HepG2 (cell line): Measurements from ENCODE around the gene CDHR5. TPM values are rescaled to one million over a fixed set of nuclear protein-coding genes. Genes with fewer than 3 reads are reported as not detected.

Source experiments
- ATAC-seq: fragments of 200-7000 bp; cut with Tn5 transposase; 3 replicates; pipeline ENCODE4 v1.9.1; 2020; ENCODE audit warnings: mild to moderate bottlenecking, moderate library complexity
- BruUV-seq: library from RNA; stranded (reverse); fragments of 400-500 nt; replicated peaks from 2 replicates; lab custom pipeline; 2021; lab: Mats Ljungman, UMichigan
- CTCF ChIA-PET: fragments of 300-600 bp; formaldehyde crosslinking; extraction: SDS; loops from one replicate; lab custom pipeline; 2021; ENCODE audit warnings: low total read pairs, inconsistent platforms, low intra/inter-chr PET ratio; lab: Yijun Ruan, JAX
- POLR2A ChIA-PET: fragments of 350-600 bp; sonication (Branson Sonifier 250); formaldehyde crosslinking; loops from one replicate; lab custom pipeline; 2020; ENCODE audit warnings: antibody characterized with exemption, inconsistent platforms; lab: Yijun Ruan, JAX
- DNase-seq: peaks from one replicate; pipeline ENCODE4 v3.0.0-alpha.2; 2015; ENCODE audit warnings: low spot score
- FAIRE-seq: peaks from 3 replicates; lab custom pipeline; 2011; peaks lifted over from hg19 to GRCh38; lab: Jason Lieb, UNC
- H2AFZ ChIP-seq: one replicate; pipeline ENCODE4 v1.6.1; 2011; ENCODE audit warnings: low read length, inconsistent platforms
- H3K27ac ChIP-seq: fragments of 300-600 bp; 3 replicates; pipeline ENCODE4 v1.8.0; 2011; ENCODE audit warnings: mixed run types, mild to moderate bottlenecking, mixed read lengths, low read length, inconsistent platforms; ENCODE audit not compliant: insufficient read depth; ENCODE audit errors: extremely low read length
- H3K27me3 ChIP-seq, 2 experiments: fragments of 200-600 bp in 1 of 2; 2 replicates in 1 of 2; 3 replicates in 1 of 2; pipeline versions ENCODE4 v1.6.0 to v1.8.0; 2011; ENCODE audit warnings: low read length in 2 of 2, mild to moderate bottlenecking in 2 of 2, moderate library complexity in 2 of 2, inconsistent platforms in 1 of 2; ENCODE audit not compliant: insufficient read depth in 2 of 2, control insufficient read depth in 1 of 2
- H3K36me3 ChIP-seq, 2 experiments: fragments of 200-600 bp in 1 of 2; replicated peaks in 1 of 2; 2 replicates in 1 of 2; 3 replicates in 1 of 2; pipeline versions ENCODE4 v1.5.1 to v1.8.0; 2011; ENCODE audit warnings: low read length in 2 of 2, inconsistent platforms in 1 of 2; ENCODE audit not compliant: insufficient read depth in 2 of 2, control insufficient read depth in 1 of 2
- H3K4me1 ChIP-seq: 2 replicates; pipeline ENCODE4 v1.5.1; 2012; ENCODE audit warnings: low read length, inconsistent platforms; ENCODE audit not compliant: insufficient read depth
- H3K4me2 ChIP-seq: 2 replicates; pipeline ENCODE4 v1.6.0; 2011; ENCODE audit warnings: low read depth, low read length, inconsistent platforms
- H3K4me3 ChIP-seq, 3 experiments: fragments of 200-600 bp in 1 of 3; sonication (generic), shearing (Covaris generic) in 1 of 3; replicated peaks in 1 of 3; 2 replicates each; pipeline ENCODE4 v1.5.1; 2011 to 2016; ENCODE audit warnings: low read length in 3 of 3, inconsistent platforms in 2 of 3, low read depth in 2 of 3, mild to moderate bottlenecking in 2 of 3, control low read depth in 1 of 3, mixed read lengths in 1 of 3; ENCODE audit not compliant: insufficient read depth in 1 of 3
- H3K79me2 ChIP-seq: one replicate; pipeline ENCODE4 v1.6.1; 2011; ENCODE audit warnings: low read length, inconsistent platforms; ENCODE audit not compliant: insufficient read depth
- H3K9ac ChIP-seq: 2 replicates; pipeline ENCODE4 v1.6.0; 2011; ENCODE audit warnings: mild to moderate bottlenecking, low read depth, low read length, inconsistent platforms; ENCODE audit not compliant: insufficient read depth
- H3K9me3 ChIP-seq: 2 replicates; pipeline ENCODE4 v1.5.1; 2012; ENCODE audit warnings: mild to moderate bottlenecking, low read length
- H4K20me1 ChIP-seq: 2 replicates; pipeline ENCODE4 v1.6.0; 2011; ENCODE audit warnings: inconsistent platforms, mild to moderate bottlenecking, low read length, moderate library complexity; ENCODE audit not compliant: insufficient read depth
- GABPB1 ChIP-seq: IDR thresholded peaks from 2 replicates; pipeline ENCODE4 v1.6.1; 2016; ENCODE audit warnings: mild to moderate bottlenecking, missing genetic modification reagents, moderate library complexity, missing compliant biosample characterization
- HES4 ChIP-seq: sonication (generic); formaldehyde crosslinking; IDR thresholded peaks from 2 replicates; pipeline ENCODE4 v1.9.0; 2021; ENCODE audit warnings: mild to moderate bottlenecking, missing genetic modification reagents, borderline replicate concordance
- IRX3 ChIP-seq: sonication (generic); formaldehyde crosslinking; IDR thresholded peaks from 2 replicates; pipeline ENCODE4 v1.8.1; 2023; ENCODE audit warnings: mild to moderate bottlenecking, low read depth, missing genetic modification reagents, borderline replicate concordance
- JARID2 ChIP-seq: sonication (generic); formaldehyde crosslinking; IDR thresholded peaks from 2 replicates; pipeline ENCODE4 v1.8.1; 2023; ENCODE audit warnings: missing genetic modification reagents, inconsistent platforms; ENCODE audit not compliant: insufficient replicate concordance
- KMT2A ChIP-seq: sonication (generic); formaldehyde crosslinking; IDR thresholded peaks from 2 replicates; pipeline ENCODE4 v1.4.0; 2020; ENCODE audit warnings: missing genetic modification reagents
- MAFF ChIP-seq: IDR thresholded peaks from 2 replicates; pipeline ENCODE4 v1.6.1; 2011; ENCODE audit warnings: low read depth, low read length, improper control_type of control experiment
- MEIS2 ChIP-seq: sonication (generic); formaldehyde crosslinking; IDR thresholded peaks from 2 replicates; pipeline ENCODE4 v1.9.0; 2021; ENCODE audit warnings: mild to moderate bottlenecking, missing genetic modification reagents
- PRDM10 ChIP-seq: sonication (generic); formaldehyde crosslinking; IDR thresholded peaks from 2 replicates; pipeline ENCODE4 v1.4.0; 2020; ENCODE audit warnings: low read depth, missing genetic modification reagents
- SNAI1 ChIP-seq: sonication (generic); formaldehyde crosslinking; IDR thresholded peaks from 2 replicates; pipeline ENCODE4 v1.5.0; 2020; ENCODE audit warnings: mild to moderate bottlenecking, missing genetic modification reagents, borderline replicate concordance
- TGIF2 ChIP-seq: IDR thresholded peaks from 2 replicates; pipeline ENCODE4 v1.6.1; 2016; ENCODE audit warnings: control low read depth, missing compliant biosample characterization
- ZC3H4 ChIP-seq: sonication (generic); formaldehyde crosslinking; IDR thresholded peaks from 2 replicates; pipeline ENCODE4 v1.4.0; 2020; ENCODE audit warnings: missing genetic modification reagents, borderline replicate concordance
- ZNF446 ChIP-seq: sonication (generic); formaldehyde crosslinking; IDR thresholded peaks from 2 replicates; pipeline ENCODE4 v1.5.0; 2020; ENCODE audit warnings: mild to moderate bottlenecking, missing genetic modification reagents
- ZNF550 ChIP-seq: sonication (generic); formaldehyde crosslinking; IDR thresholded peaks from 2 replicates; pipeline ENCODE4 v1.4.0; 2020; ENCODE audit warnings: mild to moderate bottlenecking, missing genetic modification reagents, borderline replicate concordance
- ZNF563 ChIP-seq: sonication (generic); formaldehyde crosslinking; IDR thresholded peaks from 2 replicates; pipeline ENCODE4 v1.8.0; 2022; ENCODE audit warnings: mild to moderate bottlenecking, moderate library complexity, missing genetic modification reagents
- ZNF660 ChIP-seq: sonication (generic); formaldehyde crosslinking; IDR thresholded peaks from 2 replicates; pipeline ENCODE4 v1.5.1; 2020; ENCODE audit warnings: mild to moderate bottlenecking, low read depth, missing genetic modification reagents, borderline replicate concordance
- ZNF746 ChIP-seq: sonication (generic); formaldehyde crosslinking; IDR thresholded peaks from 2 replicates; pipeline ENCODE4 v1.8.0; 2022; ENCODE audit warnings: mild to moderate bottlenecking, missing genetic modification reagents
- ZNF879 ChIP-seq: sonication (generic); formaldehyde crosslinking; IDR thresholded peaks from 2 replicates; pipeline ENCODE4 v1.8.1; 2023; ENCODE audit warnings: missing genetic modification reagents
- ZSCAN31 ChIP-seq: sonication (generic); formaldehyde crosslinking; IDR thresholded peaks from 2 replicates; pipeline ENCODE4 v1.5.0; 2020; ENCODE audit warnings: low read depth, mild to moderate bottlenecking, missing genetic modification reagents
- WGBS: methylation state at CpG from one replicate; pipeline ENCODE4 v1.1.6; 2017; ENCODE audit warnings: low lambda C conversion rate; 5-methylcytosine and 5-hydroxymethylcytosine counted together
- in situ Hi-C: cut with HindIII; loops from 2 replicates; pipeline ENCODE4 v1.10.0; 2017; ENCODE audit warnings: low pct_unique_long_range_greater_than_20kb; ENCODE audit not compliant: extremely low pct_ligation_motif_present
- intact Hi-C: fragments of 100-400 bp; cut with micrococcal nuclease; formaldehyde crosslinking; loops from one replicate; pipeline ENCODE4 v1.10.0; 2022; ENCODE audit not compliant: unreplicated experiment
- polyA plus RNA-seq, 8 experiments: library from polyadenylated mRNA; depleted of rRNA in 3 of 8; stranded (reverse) in 7 of 8; unstranded in 1 of 8; fragments of >200 nt; fragmentation: Illumina TruSeq in 4 of 8; extraction: Trizol in 4 of 8; gene quantifications; 2 replicates each; pipeline versions ENCODE4 v1.2.1 to v1.2.3, GENCODE V29; 2011 to 2016; ENCODE audit warnings: low read depth in 4 of 8, missing spikeins in 1 of 8, mixed read lengths in 1 of 8; ENCODE audit not compliant: insufficient read depth in 1 of 8
- total RNA-seq, 5 experiments: library from RNA; depleted of rRNA; stranded (reverse); fragments of >200 nt; fragmentation: Illumina TruSeq; extraction: Trizol; gene quantifications; 2 replicates each; pipeline ENCODE4 v1.2.3, GENCODE V29; 2016; ENCODE audit warnings: low read depth in 1 of 5

The CDHR5 gene
- total and polyA plus RNA-seq, 2 of the 13 experiments (the other 11 are each of a cell fraction or from before 2014, with no cell fraction given), result 0.46 to 0.71 TPM

GRCh38 chr11:576811-577610, 47.7 kb downstream of the CDHR5 start (continued):
- TF ChIP-seq ZNF660 (CRISPR knock-in tag) (no peak), PRDM10 (CRISPR knock-in tag) (0 out of 2 replicates have a peak, but pooled peaks have one; percentile 22), ZNF879 (no peak), ZNF446 (no peak), MAFF (no peak), SNAI1 (no peak)

- ChIA-PET CTCF (no interaction called here), POLR2A (interaction anchor here (0.7 to 2.5 kb wide), 18 partner anchors 9 to 243 kb away, joined by 3 to 33 read pairs (median 6); partner anchors contain the start of genes HRAS, LMNTD2 and PNPLA2)
- Histone ChIP-seq H3K4me1 (peaks cover 65% of the 10 kb centered on the region), H3K4me3 (peak within 1 kb of the TSS; percentile 78 to 100 (median 92)), H3K9ac (peak within 1 kb of the TSS; percentile 100), H3K9me3 (no peaks in the 10 kb centered on the region), H2AFZ (no peak within 1 kb of the TSS), H3K36me3 (peaks cover 2 to 5% of the 10 kb centered on the region in 2 experiments; a peak in 4 of 5 replicates), H3K4me2 (peak within 1 kb of the TSS; percentile 99), H3K27me3 (no peaks in the 10 kb centered on the region; a peak in 2 of 5 replicates), H4K20me1 (peaks cover 40% of the 10 kb centered on the region), H3K79me2 (peaks cover 44% of the 10 kb centered on the region), H3K27ac (peak within 1 kb of the TSS; percentile 100)
- intact Hi-C loops (no loop called here), in situ Hi-C loops (no loop called here)
- DNase-seq (peak; percentile 88), ATAC-seq (peak; percentile 67), FAIRE-seq (peak; percentile 42)
- no CpG with 5 or more reads among the region's 99 CpGs for WGBS
- BruUV-seq, result no TSS peak
- TF ChIP-seq TGIF2 (CRISPR knock-in tag), result 0 out of 2 replicates have a peak, but pooled peaks have one; percentile 29
- TF ChIP-seq GABPB1 (CRISPR knock-in tag), result peak; percentile 94
- TF ChIP-seq HES4 (CRISPR knock-in tag), result 0 out of 2 replicates have a peak, but pooled peaks have one; percentile 21
- TF ChIP-seq ZNF550 (CRISPR knock-in tag), result no peak
- peak; percentile 63 for TF ChIP-seq JARID2 (CRISPR knock-in tag)
- TF ChIP-seq IRX3 (CRISPR knock-in tag), result peak; percentile 50; the same call in 1 of the 2 replicates
- peak; percentile 75; the same call in 1 of the 2 replicates for TF ChIP-seq KMT2A
- TF ChIP-seq ZNF746 (CRISPR knock-in tag), result peak; percentile 39; the same call in 1 of the 2 replicates
- 0 out of 2 replicates have a peak, but pooled peaks have one; percentile 26 for TF ChIP-seq ZSCAN31 (CRISPR knock-in tag)
- TF ChIP-seq ZC3H4 (CRISPR knock-in tag), result no peak
- 0 out of 2 replicates have a peak, but pooled peaks have one; percentile 13 for TF ChIP-seq ZNF563 (CRISPR knock-in tag)
- 0 out of 2 replicates have a peak, but pooled peaks have one; percentile 42 for TF ChIP-seq MEIS2
Observed at GRCh38 chr11:575996-576768, 48.6 kb downstream of the CDHR5 start, which contains the start of gene PHRF1. PHRF1 (plus strand) TSS chr11:576470; CDS start chr11:581513, 5,043 bp downstream.
